ENCODE measurements around the gene S100A8.

Gene S100A8

GRCh38 chr1:153342178-153342577, 48.7 kb downstream of the S100A8 start:
- Histone ChIP-seq H3K4me3 (replicated peaks; ENCODE audit: low read depth, low read length) (peak overlapping the region; percentile 15; the same call in 1 of the 2 replicates), H3K27me3 (replicated peaks; ENCODE audit: control insufficient read depth, insufficient read depth, low read length) (no peaks in the 10 kb centered on the region), H3K36me3 (ENCODE audit: control insufficient read depth, insufficient read depth, low read length) (no peaks in the 10 kb centered on the region; the same call in 1 of the 2 replicates)
- no peak for TF ChIP-seq CTCF (IDR thresholded peaks at IDR 0.05; ENCODE audit: insufficient read depth, low read length, poor library complexity, severe bottlenecking)
- no peak for DNase-seq (ENCODE audit: extremely low read depth, insufficient read length)

- H3K27me3 ChIP-seq (replicated peaks; ENCODE audit: control insufficient read depth, insufficient read depth, low read length): no peaks in the 10 kb centered on the region
- H3K36me3 ChIP-seq (ENCODE audit: control insufficient read depth, insufficient read depth, low read length): no peaks in the 10 kb centered on the region; the same call in 1 of the 2 replicates
- no peak for DNase-seq (ENCODE audit: extremely low read depth, insufficient read length)
- no peak overlapping the region for H3K4me3 ChIP-seq (replicated peaks; ENCODE audit: low read depth, low read length)
- no peak for TF ChIP-seq CTCF (IDR thresholded peaks at IDR 0.05; ENCODE audit: insufficient read depth, low read length, poor library complexity, severe bottlenecking)
Measured at GRCh38 chr1:153341431-153341934, 49.4 kb downstream of the S100A8 start.

GRCh38 chr1:153340356-153340755, 50.5 kb downstream of the S100A8 start:
- H3K36me3 ChIP-seq (ENCODE audit: control insufficient read depth, insufficient read depth, low read length): no peaks in the 10 kb centered on the region; the same call in 1 of the 2 replicates
- no peak for TF ChIP-seq CTCF (IDR thresholded peaks at IDR 0.05; ENCODE audit: insufficient read depth, low read length, poor library complexity, severe bottlenecking)
- DNase-seq (ENCODE audit: extremely low read depth, insufficient read length): no peak
- no peak overlapping the region for H3K4me3 ChIP-seq (replicated peaks; ENCODE audit: low read depth, low read length)
- no peaks in the 10 kb centered on the region for H3K27me3 ChIP-seq (replicated peaks; ENCODE audit: control insufficient read depth, insufficient read depth, low read length)

Measured in GM06990 (cell line).